NK-92 (cell line): ENCODE measurements around the gene SHC4.
"Not testable (repeated sequence)": the region's sequence is repeated elsewhere in the genome, so short reads cannot be mapped to it uniquely, and the experiment has no call there.

Source experiments
- DNase-seq: peaks from one replicate; lab custom pipeline; 2025; ENCODE audit not compliant: unreplicated experiment; lab: John Stamatoyannopoulos, UW

SHC4 gene

GRCh38 chr15:48802257-48802656 is 161.5 kb downstream of the SHC4 start:
- DNase-seq, result no peak

GRCh38 chr15:48800811-48801455 is 162.8 kb downstream of the SHC4 start:
- no peak for DNase-seq

GRCh38 chr15:48800245-48800644 is 163.5 kb downstream of the SHC4 start:
- no peak for DNase-seq

GRCh38 chr15:48798319-48798718 is 165.4 kb downstream of the SHC4 start:
- no peak for DNase-seq

DNA sequence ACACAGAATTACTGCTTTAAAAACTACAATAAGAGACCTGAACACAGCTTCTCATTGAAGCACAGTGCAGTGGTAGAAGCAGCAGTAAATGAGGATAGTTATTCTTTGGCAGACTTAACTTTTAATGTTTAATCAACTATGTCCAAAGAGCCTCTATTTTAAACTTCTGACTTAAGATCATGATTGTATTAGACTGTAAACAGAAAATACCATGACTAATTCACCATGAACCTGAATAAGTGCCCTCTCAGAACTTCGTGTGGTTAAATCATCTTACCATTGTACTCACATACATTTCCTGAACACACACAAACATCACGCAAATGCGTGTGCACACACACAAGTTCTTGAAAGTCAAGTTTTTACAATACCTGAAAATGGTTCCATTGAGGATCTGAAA is 166.8 kb downstream of the SHC4 start:
- DNase-seq, result no peak

GRCh38 chr15:48796521-48796920 is 167.2 kb downstream of the SHC4 start:
- DNase-seq, result no peak

GRCh38 chr15:48795901-48796300 is 167.8 kb downstream of the SHC4 start:
- DNase-seq, result no peak

DNA sequence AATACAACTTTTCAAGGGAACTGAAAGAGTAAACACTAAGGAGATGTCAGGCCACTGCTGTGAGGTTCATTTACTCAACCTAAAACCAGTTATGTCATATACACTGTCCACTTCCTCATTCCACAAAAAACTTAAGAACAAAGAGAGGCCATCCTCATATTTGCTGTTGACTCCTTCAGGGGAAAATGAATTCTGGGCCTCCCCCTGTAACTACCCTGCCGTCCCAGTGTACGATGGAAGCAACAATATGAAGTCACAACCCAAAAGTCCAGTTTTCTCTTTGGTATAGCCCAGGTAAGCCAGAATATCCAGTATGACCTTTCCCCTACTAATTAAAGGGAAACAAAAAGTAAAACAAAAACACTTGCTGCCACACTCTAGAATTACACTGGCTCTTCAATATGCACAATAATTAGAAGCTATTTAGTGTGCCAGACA is 169.0 kb downstream of the SHC4 start:
- no peak for DNase-seq

DNA sequence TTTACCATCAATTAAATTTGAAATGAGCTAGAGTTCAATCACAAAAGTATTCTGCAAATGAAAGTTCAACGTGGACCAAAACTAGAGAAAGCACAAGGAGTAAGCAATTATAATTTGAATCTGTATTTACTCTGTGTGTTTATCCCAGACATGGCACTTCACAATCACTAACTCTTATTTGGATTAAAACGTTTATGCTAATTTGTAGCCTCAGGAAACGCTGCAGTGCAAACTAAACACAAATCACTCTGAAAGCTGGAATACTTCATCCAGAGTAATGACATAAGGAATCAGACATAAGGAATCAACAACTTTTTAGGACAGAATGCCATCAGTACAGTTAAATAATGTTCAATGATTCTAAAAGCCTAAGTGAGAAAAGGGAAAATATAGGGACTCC is 171.3 kb downstream of the SHC4 start:
- DNase-seq, result no peak

DNA sequence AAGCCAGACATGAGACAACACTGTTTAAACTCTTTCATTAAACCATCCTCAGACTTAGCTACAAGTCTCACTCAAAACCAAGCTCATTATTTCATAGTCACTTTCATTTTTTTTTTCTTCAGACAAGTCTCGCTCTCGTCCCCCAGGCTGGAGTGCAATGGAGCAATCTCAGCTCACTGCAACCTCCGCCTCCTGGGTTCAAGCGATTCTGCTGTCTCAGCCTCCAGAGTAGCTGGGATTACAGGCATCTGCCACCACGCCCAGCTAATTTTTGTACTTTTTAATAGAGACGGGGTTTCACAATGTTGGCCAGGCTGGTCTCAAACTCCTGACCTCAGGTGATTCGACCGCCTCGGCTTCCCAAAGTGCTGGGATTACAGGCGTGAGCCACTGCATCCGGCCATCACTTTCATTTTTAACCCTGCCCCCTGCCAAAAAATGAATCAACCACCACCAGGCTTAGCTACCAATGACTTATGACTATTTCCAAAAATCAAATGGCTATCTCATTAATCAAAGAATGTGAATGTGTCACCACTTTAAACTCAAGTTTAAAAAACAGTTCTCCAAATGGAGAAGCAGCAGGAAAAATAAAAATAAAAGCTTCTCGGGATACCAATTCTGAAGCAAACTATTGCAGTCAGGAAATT is 173.1 kb downstream of the SHC4 start:
- not testable (repeated sequence) for DNase-seq

GRCh38 chr15:48785712-48786111 is 178.0 kb downstream of the SHC4 start:
- no peak for DNase-seq

GRCh38 chr15:48785195-48785594 is 178.5 kb downstream of the SHC4 start:
- no peak for DNase-seq

DNA sequence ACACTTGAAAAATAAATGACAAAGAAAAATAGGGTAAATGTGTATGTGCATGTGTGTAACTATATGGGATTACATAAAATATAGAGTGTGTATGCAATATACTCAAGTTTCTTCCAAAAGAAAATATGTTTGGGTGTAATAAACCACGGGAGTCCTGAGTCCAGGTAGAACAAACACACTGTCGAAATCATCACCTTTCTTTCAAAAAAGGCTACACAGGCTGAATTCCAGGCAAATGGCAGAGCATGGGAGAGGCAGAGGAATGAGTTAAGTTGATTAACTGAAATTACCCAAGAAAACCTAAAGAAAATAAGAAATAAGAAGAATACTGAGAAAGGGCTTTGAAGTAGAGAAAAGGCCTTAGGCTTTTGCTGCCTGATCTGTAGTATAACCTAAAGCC is 179.0 kb downstream of the SHC4 start:
- DNase-seq, result no peak

- no peak for DNase-seq
Measured at GRCh38 chr15:48782911-48783310, 180.8 kb downstream of the SHC4 start.

- DNase-seq, result no peak
Measured at GRCh38 chr15:48781481-48782081, 182.1 kb downstream of the SHC4 start.

GRCh38 chr15:48781017-48781416 is 182.7 kb downstream of the SHC4 start:
- no peak for DNase-seq

DNA sequence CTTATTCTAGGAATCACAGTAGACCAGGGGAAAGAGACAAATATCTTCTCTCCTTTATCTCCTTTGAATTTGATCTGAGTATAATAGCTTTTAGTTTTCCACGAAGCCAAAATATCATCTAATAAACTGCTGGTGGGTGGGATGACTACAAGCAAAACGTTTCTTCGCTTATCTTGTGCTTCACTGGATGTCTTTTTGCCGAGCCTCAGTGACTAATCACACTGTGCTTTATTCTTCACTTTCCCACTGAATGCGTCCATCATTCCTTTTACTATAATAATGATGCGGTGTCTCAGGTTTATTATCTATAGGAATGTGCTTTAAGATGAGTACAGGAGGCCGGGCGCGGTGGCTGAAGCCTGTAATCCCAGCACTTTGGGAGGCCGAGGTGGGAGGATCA is 185.4 kb downstream of the SHC4 start:
- no peak for DNase-seq

DNA sequence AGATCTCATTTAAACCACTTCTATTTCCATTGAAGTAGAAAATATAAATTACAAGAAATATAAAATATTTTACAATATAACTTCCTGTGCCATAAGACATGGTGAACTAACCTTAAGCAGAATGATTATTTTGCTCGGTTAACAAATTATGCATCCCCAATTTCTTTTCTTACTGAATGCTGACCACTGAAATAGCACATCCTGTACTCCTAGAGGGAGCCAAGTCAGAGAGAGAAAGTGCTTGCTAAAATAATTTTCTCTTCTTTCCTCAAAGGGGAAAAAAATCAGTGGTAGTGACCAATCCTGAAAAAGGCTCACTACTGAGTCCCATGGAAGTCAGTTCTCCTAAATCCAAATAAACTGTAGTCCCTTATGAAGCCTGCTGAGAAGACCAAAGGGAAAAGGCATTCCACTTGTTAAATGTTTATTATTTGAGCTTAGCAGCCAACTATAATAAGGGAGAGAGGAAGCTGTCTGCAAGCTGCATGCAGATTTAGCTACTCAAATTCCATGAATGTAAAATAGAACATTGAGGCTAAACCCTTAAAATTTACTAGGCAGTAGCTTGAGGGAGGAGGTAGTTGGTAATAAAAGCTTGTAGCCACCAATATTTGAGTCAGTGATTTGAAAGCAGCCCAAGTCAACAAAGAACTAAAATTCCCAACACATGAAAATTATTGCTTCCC is 185.9 kb downstream of the SHC4 start:
- no peak for DNase-seq

- DNase-seq, result no peak
Measured at GRCh38 chr15:48775546-48775945, 188.2 kb downstream of the SHC4 start.

- no peak for DNase-seq
Measured at GRCh38 chr15:48774484-48774883, 189.2 kb downstream of the SHC4 start.
